NB4 (cell line): ENCODE measurements around the gene KCNC4.
A peak's percentile ranks its signal among the peaks of the same experiment; 100 is the strongest.

Source experiments
- DNase-seq: peaks from one replicate; pipeline ENCODE4 v3.0.0; 2010; ENCODE audit warnings: low read depth
- H3K4me3 ChIP-seq: one replicate; pipeline ENCODE4 v1.5.1; 2011; ENCODE audit warnings: mild to moderate bottlenecking, low read depth, low read length, moderate library complexity
- CTCF ChIP-seq: IDR thresholded peaks from one replicate; pipeline ENCODE4 v1.5.1; 2012; ENCODE audit warnings: low read depth, low read length
- MAX ChIP-seq: IDR thresholded peaks from 2 replicates; pipeline ENCODE4 v1.6.1; 2011; ENCODE audit warnings: low read depth, low read length
- MYC ChIP-seq: IDR thresholded peaks from 2 replicates; pipeline ENCODE4 v1.6.1; 2011; ENCODE audit warnings: low read depth, low read length
- POLR2A ChIP-seq: IDR thresholded peaks from 2 replicates; pipeline ENCODE4 v1.6.1; 2011; ENCODE audit warnings: mild to moderate bottlenecking; ENCODE audit not compliant: insufficient read length; ENCODE audit errors: extremely low read depth

Gene KCNC4

GRCh38 chr1:110190282-110190929 lies 19.7 kb upstream of the KCNC4 start:
- no peak for DNase-seq
- H3K4me3 ChIP-seq, result no peak overlapping the region
- no peak for TF ChIP-seq MAX
- no peak for TF ChIP-seq MYC
- TF ChIP-seq POLR2A, result no peak
- no peak for TF ChIP-seq CTCF

- DNase-seq, result no peak
- TF ChIP-seq MAX (no peak), POLR2A (no peak), CTCF (no peak), MYC (no peak)
- no peak overlapping the region for H3K4me3 ChIP-seq
These were observed 17.6 kb upstream of the KCNC4 start for GRCh38 chr1:110192541-110192940.

GRCh38 chr1:110195196-110195595 lies 14.9 kb upstream of the KCNC4 start:
- no peak for DNase-seq
- H3K4me3 ChIP-seq, result no peak overlapping the region
- TF ChIP-seq MYC, result no peak

GRCh38 chr1:110196917-110197765 lies 13.0 kb upstream of the KCNC4 start:
- DNase-seq, result peak; percentile 59
- TF ChIP-seq POLR2A (no peak), MYC (0 out of 2 replicates have a peak, but pooled peaks have one; percentile 8), CTCF (peak; percentile 93), MAX (no peak)
- H3K4me3 ChIP-seq, result no peak overlapping the region

GRCh38 chr1:110197905-110198629 lies 12.0 kb upstream of the KCNC4 start:
- no peak for DNase-seq
- no peak for TF ChIP-seq CTCF
- no peak for TF ChIP-seq MAX
- TF ChIP-seq POLR2A, result no peak
- TF ChIP-seq MYC, result no peak
- H3K4me3 ChIP-seq, result no peak overlapping the region

GRCh38 chr1:110198746-110199145 lies 11.4 kb upstream of the KCNC4 start:
- TF ChIP-seq MAX (no peak), POLR2A (no peak), MYC (no peak), CTCF (no peak)
- no peak overlapping the region for H3K4me3 ChIP-seq
- no peak for DNase-seq
